Motor neuron (in vitro differentiated cells): ENCODE measurements around the gene ZNF512. TPM values are rescaled to one million over a fixed set of nuclear protein-coding genes. Genes with fewer than 3 reads are reported as not detected.
A peak's percentile ranks its signal among the peaks of the same experiment; 100 is the strongest.

ENCODE experiments used
- ATAC-seq, 8 experiments: fragments of 200-7000 bp; cut with Tn5 transposase; replicated peaks in 6 of 8; 2 replicates each; pipeline ENCODE4 v1.8.0; 2021; ENCODE audit warnings: mild to moderate bottlenecking in 8 of 8, moderate library complexity in 8 of 8
- H3K27ac ChIP-seq, 2 donors: fragments of 250-450 bp; sonication (Bioruptor Pico); 2 replicates each; pipeline ENCODE4 v1.9.0; 2021; ENCODE audit warnings: antibody characterized with exemption in 2 of 2, mild to moderate bottlenecking in 2 of 2, moderate library complexity in 1 of 2
- H3K4me1 ChIP-seq, 2 donors: fragments of 250-450 bp; sonication (Bioruptor Pico); replicated peaks in 1 of 2; 2 replicates each; pipeline ENCODE4 v1.6.1; 2021; ENCODE audit warnings: antibody characterized with exemption in 2 of 2, mild to moderate bottlenecking in 2 of 2, moderate library complexity in 1 of 2
- H3K4me3 ChIP-seq, 5 donors: fragments of 250-450 bp; sonication (Bioruptor Pico); 2 replicates each; pipeline ENCODE4 v1.9.0; 2021; ENCODE audit warnings: antibody characterized with exemption in 5 of 5, mild to moderate bottlenecking in 5 of 5, moderate library complexity in 4 of 5
- WGBS, 10 experiments: fragments of 450-650 bp; shearing (Covaris generic); methylation state at CpG; one replicate each; pipeline ENCODE4 v1.0.0; 2022; 5-methylcytosine and 5-hydroxymethylcytosine counted together
- in situ Hi-C, 9 experiments: fragments of 400-800 bp; cut with MboI; loops; one replicate each; pipeline ENCODE4 v1.15.0; 2021; ENCODE audit warnings: low sequenced_read_pairs in 9 of 9, low pct_unique_long_range_greater_than_20kb in 2 of 9; ENCODE audit not compliant: unreplicated experiment in 9 of 9
- total RNA-seq, 8 experiments: library from RNA; unstranded; fragments of 300-600 nt; gene quantifications; 2 replicates each; pipeline versions ENCODE4 v1.2.3 to v1.2.4, GENCODE V29; 2022

ZNF512 gene
- total RNA-seq, 8 experiments from 2014 or later: 15.7 to 67.2 (median 51.4) TPM

DNA sequence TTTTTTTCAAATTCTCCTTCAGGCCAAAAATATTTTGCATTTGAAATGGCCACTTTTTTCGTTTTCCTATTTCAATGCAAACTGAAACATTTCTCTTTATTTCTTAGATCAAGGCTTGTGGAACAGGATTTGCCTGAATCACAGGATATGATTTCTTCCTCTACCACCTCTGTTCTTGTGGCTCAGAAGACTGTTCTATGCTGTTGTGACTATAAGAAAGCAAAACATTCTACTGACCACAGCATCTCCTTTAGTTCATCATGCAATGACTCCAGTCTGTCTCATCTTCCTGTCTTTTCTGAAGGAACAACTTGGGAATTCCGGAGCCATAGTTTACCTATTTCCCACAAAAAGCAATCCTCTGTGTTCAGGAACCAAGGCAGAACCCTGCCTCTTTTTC, 16.2 kb upstream of the ZNF512 start:
- in situ Hi-C loops: no loop called here
- Histone ChIP-seq H3K27ac (no peak overlapping the region), H3K4me3 (no peak overlapping the region), H3K4me1 (no peaks in the 10 kb centered on the region)
- WGBS, 10 experiments: 0 to 55% (median 29%) methylated on average over 1 to 2 of the region's 2 CpGs; no CpG with 5 or more reads in 1 of the 10 experiments
- no peak for ATAC-seq

GRCh38 chr2:27569398-27569797, 13.4 kb upstream of the ZNF512 start:
- ATAC-seq: no peak
- in situ Hi-C loops: no loop called here
- Histone ChIP-seq H3K4me3 (no peak overlapping the region), H3K4me1 (no peaks in the 10 kb centered on the region), H3K27ac (no peak overlapping the region)
- 22 to 83% (median 50%) methylated on average over 1 to 2 of the region's 2 CpGs; no CpG with 5 or more reads in 4 of the 10 experiments for whole genome bisulfite sequencing, 10 experiments

GRCh38 chr2:27571197-27571596, 11.6 kb upstream of the ZNF512 start:
- in situ Hi-C loops: no loop called here

DNA sequence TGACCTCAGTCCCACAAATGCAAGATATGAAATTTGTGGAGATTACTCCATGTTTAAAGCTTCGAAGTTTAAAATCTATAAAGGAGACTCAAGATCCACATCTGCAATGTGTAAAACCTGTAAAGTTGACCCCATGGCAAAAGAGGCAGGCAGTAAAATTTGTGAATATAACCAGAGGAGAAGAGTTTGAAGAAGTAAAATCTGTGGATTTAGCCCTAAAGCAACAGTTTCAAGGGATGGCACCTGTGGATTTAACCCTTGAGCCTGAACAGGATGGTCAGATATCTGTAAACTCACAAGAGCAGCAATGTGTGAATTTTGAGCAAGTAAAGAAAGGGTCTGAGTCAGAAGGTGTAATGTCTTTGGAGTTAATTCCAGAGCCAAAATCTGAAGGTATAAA, 11.2 kb upstream of the ZNF512 start:
- no peak for ATAC-seq
- in situ Hi-C loops: no loop called here
- H3K4me3 ChIP-seq: no peak overlapping the region
- 20 to 100% (median 87%) methylated on average over 1 of the region's 1 CpG; no CpG with 5 or more reads in 2 of the 10 experiments for WGBS, 10 experiments
- no peaks in the 10 kb centered on the region for H3K4me1 ChIP-seq
- H3K27ac ChIP-seq: no peak overlapping the region

More at GRCh38 chr2:27571197-27571596, 11.6 kb upstream of the ZNF512 start:
- no peak for ATAC-seq
- no peaks in the 10 kb centered on the region for H3K4me1 ChIP-seq
- WGBS, 10 experiments: 37 to 78% (median 57%) methylated on average over 1 to 3 of the region's 3 CpGs; no CpG with 5 or more reads in 1 of the 10 experiments
- no peak overlapping the region for H3K27ac ChIP-seq
- H3K4me3 ChIP-seq: no peak overlapping the region

- no peak overlapping the region for H3K4me3 ChIP-seq
- no peak overlapping the region for H3K27ac ChIP-seq
- 20 to 86% (median 44%) methylated on average over 1 to 2 of the region's 2 CpGs; no CpG with 5 or more reads in 1 of the 10 experiments for WGBS, 10 experiments
- no peak for ATAC-seq
- in situ Hi-C loops: no loop called here
- no peaks in the 10 kb centered on the region for H3K4me1 ChIP-seq
Observed at GRCh38 chr2:27572439-27572838, 10.4 kb upstream of the ZNF512 start.

DNA sequence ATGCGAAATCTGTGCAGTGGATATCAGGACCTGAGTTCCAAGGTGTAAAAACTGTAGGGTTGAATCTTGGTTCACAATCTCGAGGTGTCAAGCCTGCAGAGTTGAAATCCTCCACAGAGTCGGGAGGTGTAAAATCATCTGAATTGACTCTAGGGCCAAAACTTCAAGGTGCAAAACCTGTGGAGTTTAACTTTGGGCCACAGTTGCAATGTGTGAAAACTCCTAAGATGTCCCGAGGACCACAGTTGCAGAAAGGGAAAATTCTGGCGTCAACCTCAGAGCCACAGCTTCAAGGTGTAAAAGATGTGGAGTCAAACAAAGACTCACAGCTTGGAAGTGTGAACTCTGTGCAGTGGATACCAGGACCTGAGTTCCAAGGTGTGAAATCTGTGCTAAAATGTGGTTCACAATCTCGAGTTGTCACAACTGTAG, 9.8 kb upstream of the ZNF512 start:
- no peak for ATAC-seq
- no peaks in the 10 kb centered on the region for H3K4me1 ChIP-seq
- in situ Hi-C loops: no loop called here
- H3K27ac ChIP-seq: no peak overlapping the region
- WGBS, 10 experiments: 0 to 83% (median 44%) methylated on average over 1 to 6 of the region's 6 CpGs; no CpG with 5 or more reads in 2 of the 10 experiments
- H3K4me3 ChIP-seq: no peak overlapping the region

DNA sequence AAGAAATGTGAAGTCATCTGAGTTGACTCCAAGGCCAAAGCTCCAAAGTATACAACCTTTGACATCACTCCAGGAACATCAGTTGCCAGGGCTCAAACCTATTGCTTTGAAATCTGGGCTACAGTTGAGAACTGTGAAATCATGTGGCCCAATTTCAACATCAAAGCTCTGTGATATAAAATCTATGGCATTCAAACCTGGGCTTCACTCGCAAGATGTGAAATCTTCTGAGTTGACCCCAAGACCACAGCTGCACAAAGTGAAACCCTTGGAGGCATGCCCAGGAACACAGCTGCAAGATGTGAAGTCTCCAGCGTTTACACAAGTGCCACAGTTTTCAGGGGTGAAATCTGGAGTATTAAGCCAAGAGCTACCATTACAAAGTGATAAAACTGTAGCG, 9.4 kb upstream of the ZNF512 start:
- 50 to 100% (median 69%) methylated on average over 1 to 3 of the region's 3 CpGs; no CpG with 5 or more reads in 2 of the 10 experiments for WGBS, 10 experiments
- in situ Hi-C loops: no loop called here

GRCh38 chr2:27581417-27582128, 1.3 kb upstream of the ZNF512 start:
- in situ Hi-C loops: no loop called here
- peaks cover 11 to 21% of the 10 kb centered on the region in 2 donors for H3K4me1 ChIP-seq
- 80 to 100% (median 89%) methylated on average over 1 to 14 of the region's 19 CpGs; no CpG with 5 or more reads in 5 of the 10 experiments for WGBS, 10 experiments
- no peak overlapping the region for H3K4me3 ChIP-seq
- no peak for ATAC-seq
- H3K27ac ChIP-seq: no peak overlapping the region

More for the DNA sequence above, 9.4 kb upstream of the ZNF512 start:
- no peak overlapping the region for H3K27ac ChIP-seq
- no peak for ATAC-seq
- no peaks in the 10 kb centered on the region for H3K4me1 ChIP-seq
- H3K4me3 ChIP-seq: no peak overlapping the region

DNA sequence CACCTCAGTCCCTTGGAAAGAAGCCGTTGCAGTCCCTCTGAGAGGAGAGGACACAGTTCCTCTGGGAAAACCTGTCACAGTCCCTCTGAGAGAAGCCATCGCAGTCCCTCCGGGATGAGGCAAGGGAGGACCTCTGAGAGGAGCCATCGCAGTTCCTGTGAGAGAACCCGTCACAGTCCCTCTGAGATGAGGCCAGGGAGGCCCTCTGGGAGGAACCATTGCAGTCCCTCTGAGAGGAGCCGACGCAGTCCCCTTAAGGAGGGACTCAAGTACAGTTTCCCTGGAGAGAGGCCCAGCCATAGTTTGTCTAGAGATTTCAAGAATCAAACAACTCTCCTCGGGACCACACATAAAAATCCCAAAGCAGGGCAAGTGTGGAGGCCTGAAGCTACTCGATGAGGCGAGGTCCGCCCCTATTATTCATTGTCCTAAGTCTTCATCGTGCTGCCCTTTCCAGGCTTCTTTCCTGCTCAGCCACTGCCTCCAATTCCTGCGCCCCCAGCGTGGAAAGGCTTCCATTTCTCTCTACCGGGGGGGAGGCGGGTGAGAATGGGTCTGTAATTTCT, 630 bp upstream of the ZNF512 start:
- in situ Hi-C loops: no loop called here
- H3K4me3 ChIP-seq: peak overlapping the region; percentile 43 to 81 (median 50)
- peaks cover 11 to 21% of the 10 kb centered on the region in 2 donors for H3K4me1 ChIP-seq
- WGBS, 10 experiments: 70 to 100% (median 93%) methylated on average over 1 to 7 of the region's 16 CpGs; no CpG with 5 or more reads in 3 of the 10 experiments
- ATAC-seq: no peak
- peak overlapping the region; percentile 21 to 66 for H3K27ac ChIP-seq

GRCh38 chr2:27583390-27583915, 611 bp downstream of the ZNF512 start:
- H3K27ac ChIP-seq: peak overlapping the region; percentile 46 to 66
- H3K4me3 ChIP-seq: peak overlapping the region; percentile 43 to 81 (median 50)
- H3K4me1 ChIP-seq: peaks cover 11 to 21% of the 10 kb centered on the region in 2 donors
- 0 to 23% (median 3%) methylated on average over 1 to 12 of the region's 12 CpGs; no CpG with 5 or more reads in 1 of the 10 experiments for WGBS, 10 experiments
- in situ Hi-C loops: no loop called here
- ATAC-seq: peak in 3 of 8 experiments; percentile 6 to 12 (median 10)

DNA sequence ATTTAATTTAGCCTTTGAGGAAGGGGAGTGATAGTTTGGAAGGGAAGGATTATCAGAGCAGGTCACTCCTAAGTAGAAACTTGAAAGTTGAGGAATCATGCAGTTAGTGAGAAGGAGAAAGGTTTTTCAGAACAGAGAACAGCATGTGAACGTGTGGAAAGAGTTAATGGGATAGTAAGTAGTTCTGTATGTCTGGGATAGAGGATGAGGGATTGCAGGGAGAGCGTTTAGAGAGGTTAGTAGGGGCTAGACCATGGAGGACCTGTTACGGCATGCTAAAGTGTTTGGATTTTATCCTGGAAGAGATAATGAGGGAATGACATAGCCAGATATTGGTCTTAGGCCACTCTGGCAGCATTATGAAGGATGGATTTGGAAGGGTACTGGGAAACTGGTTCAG, 1.8 kb downstream of the ZNF512 start:
- Histone ChIP-seq H3K4me3 (peak overlapping the region in 4 of 5 donors; percentile 44 to 81 (median 52)), H3K27ac (no peak overlapping the region), H3K4me1 (peaks cover 11 to 21% of the 10 kb centered on the region in 2 donors)
- ATAC-seq: no peak
- WGBS, 10 experiments: 56 to 91% (median 79%) methylated on average over 1 to 3 of the region's 3 CpGs; no CpG with 5 or more reads in 1 of the 10 experiments
- in situ Hi-C loops: no loop called here

DNA sequence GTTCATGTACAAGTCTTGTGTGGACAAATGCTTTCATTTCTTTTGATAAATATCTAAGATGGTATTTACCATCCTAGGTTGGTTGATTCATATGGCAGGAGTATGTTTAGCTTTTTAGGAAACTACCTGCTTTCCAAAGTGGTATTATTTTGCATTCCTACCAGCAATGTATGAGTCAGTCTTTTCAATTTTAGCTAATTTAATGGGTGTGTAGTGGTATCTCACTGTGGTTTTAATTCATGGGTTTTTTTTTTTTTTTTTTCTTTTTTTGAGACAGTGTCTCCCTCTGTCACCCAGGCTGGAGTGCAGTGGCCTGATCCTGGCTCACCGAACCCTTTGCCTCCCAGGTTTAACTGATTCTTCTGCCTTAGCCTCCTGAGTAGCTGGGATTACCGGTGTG, 4.2 kb downstream of the ZNF512 start:
- in situ Hi-C loops: no loop called here
- no peak for ATAC-seq
- no peak overlapping the region for H3K4me3 ChIP-seq
- H3K27ac ChIP-seq: no peak overlapping the region
- WGBS, 10 experiments: 83 to 100% (median 100%) methylated on average over 1 to 2 of the region's 2 CpGs; no CpG with 5 or more reads in 2 of the 10 experiments
- peaks cover 11 to 21% of the 10 kb centered on the region in 2 donors for H3K4me1 ChIP-seq

GRCh38 chr2:27588308-27588707, 5.5 kb downstream of the ZNF512 start:
- peaks cover 11 to 16% of the 10 kb centered on the region in 2 donors for H3K4me1 ChIP-seq
- 93 to 100% (median 100%) methylated on average over 2 of the region's 2 CpGs; no CpG with 5 or more reads in 2 of the 10 experiments for WGBS, 10 experiments
- no peak for ATAC-seq
- H3K27ac ChIP-seq: no peak overlapping the region
- in situ Hi-C loops: no loop called here
- H3K4me3 ChIP-seq: no peak overlapping the region
